ENCODE data around the gene CHD9. TPM values are rescaled to one million over a fixed set of nuclear protein-coding genes. Genes with fewer than 3 reads are reported as not detected.
A peak's percentile ranks its signal among the peaks of the same experiment; 100 is the strongest.

Gene CHD9
- total and polyA plus RNA-seq, 9 of the 15 experiments (the other 6 are each of a cell fraction or from before 2014, with no cell fraction given), result 29.0 to 69.3 (median 40.6) TPM

GRCh38 chr16:53099318-53100130, 44.7 kb downstream of the CHD9 start (continued):
- TF ChIP-seq JUND (IDR thresholded peaks at IDR 0.05; ENCODE audit: borderline replicate concordance, low read depth, low read length), result peak; percentile 83
- peak; percentile 85; the same call in 2 of the 3 replicates for TF ChIP-seq JUND (tag; IDR thresholded peaks at IDR 0.05; ENCODE audit: borderline replicate concordance, low read depth, low read length)
- TF ChIP-seq HCFC1 (IDR thresholded peaks at IDR 0.05; ENCODE audit: low read depth, low read length), result no peak
- TF ChIP-seq PHB2 (IDR thresholded peaks at IDR 0.05; ENCODE audit: low read depth), result 0 out of 2 replicates have a peak, but pooled peaks have one; percentile 6
- no peak for TF ChIP-seq ZNF24 (IDR thresholded peaks at IDR 0.05)
- peak; percentile 90 for TF ChIP-seq DACH1 (IDR thresholded peaks at IDR 0.05; ENCODE audit: partially characterized antibody)
- peak; percentile 88 for TF ChIP-seq NCOR1 (IDR thresholded peaks at IDR 0.05)
- TF ChIP-seq TEAD1 (CRISPR knock-in tag; IDR thresholded peaks at IDR 0.05), result 0 out of 4 replicates have a peak, but pooled peaks of 1 of the 2 experiments have one; percentile 27

GRCh38 chr16:53100131-53100748, 45.4 kb downstream of the CHD9 start:
- BruUV-seq (replicated peaks), result TSS peak; percentile 18
- Histone ChIP-seq H3K4me1 (replicated peaks in 1 of 2; ENCODE audit: control insufficient read depth in 2 of 2, insufficient read depth in 2 of 2, low read length in 2 of 2) (peaks cover 16 to 26% of the 10 kb centered on the region in 2 experiments), H3K36me3 (ENCODE audit: control insufficient read depth, insufficient read depth, low read length) (peaks cover 10% of the 10 kb centered on the region), H3K27ac (ENCODE audit: extremely low read depth, low read depth, low read length) (peak overlapping the region; percentile 82), H3K27me3 (ENCODE audit: control insufficient read depth in 2 of 2, insufficient read depth in 2 of 2, low read length in 2 of 2) (no peaks in the 10 kb centered on the region), H3K4me3 (peak overlapping the region; percentile 47; the same call in 1 of the 2 replicates), H3K9me3 (replicated peaks; ENCODE audit: control insufficient read depth, insufficient read depth, low read depth, low read length) (no peaks in the 10 kb centered on the region), H3K79me2 (ENCODE audit: control insufficient read depth, insufficient read depth, low read length) (peaks cover 75% of the 10 kb centered on the region), H2AFZ (ENCODE audit: low read depth, low read length) (peak overlapping the region; percentile 70; the same call in 1 of the 2 replicates), H4K20me1 (replicated peaks; ENCODE audit: control insufficient read depth, insufficient read depth, low read length) (no peaks in the 10 kb centered on the region; the same call in 1 of the 2 replicates), H3K9ac (ENCODE audit: insufficient read depth in 1 of 2, low read depth in 2 of 2, low read length in 2 of 2) (peak overlapping the region; percentile 70 to 84), H3K9me1 (ENCODE audit: control insufficient read depth, insufficient read depth, low read length) (no peaks in the 10 kb centered on the region), H3K4me2 (ENCODE audit: insufficient read depth, low read length) (peak overlapping the region; percentile 79)
- WGBS (ENCODE audit: insufficient coverage, low coverage, missing lambda C conversion rate), result 69% methylated on average over 8 of the region's 9 CpGs
- in situ Hi-C loops (cut with MboI) (no loop called here), intact Hi-C loops (cut with micrococcal nuclease) (no loop called here)
- no peak for ATAC-seq
- ChIA-PET CTCF (ENCODE audit: low intra/inter-chr PET ratio) (no interaction called here), POLR2A (interaction anchor here (0.6 to 3.0 kb wide), 7 partner anchors 12 to 1855 kb away, joined by 3 to 12 read pairs (median 4); no protein-coding TSS in a partner anchor)
- DNase-seq (ENCODE audit: extremely low read depth in 1 of 4, low spot score in 3 of 4), result no peak
- FAIRE-seq, result no peak
- TF ChIP-seq USF2 (CRISPR knock-in tag; IDR thresholded peaks at IDR 0.05), result no peak
- TF ChIP-seq PYGO2 (tag; IDR thresholded peaks at IDR 0.05), result no peak
- no peak for TF ChIP-seq NEUROD1 (IDR thresholded peaks at IDR 0.05; ENCODE audit: borderline replicate concordance, low read depth, low read length, partially characterized antibody)
- TF ChIP-seq SMARCA5 (IDR thresholded peaks at IDR 0.05), result no peak
- no peak for TF ChIP-seq DIDO1 (tag; IDR thresholded peaks at IDR 0.05; ENCODE audit: low read depth)
- 0 out of 2 replicates have a peak, but pooled peaks have one; percentile 4 for TF ChIP-seq FOXJ2 (tag; IDR thresholded peaks at IDR 0.05)
- peak; percentile 81 for TF ChIP-seq ZNF121 (CRISPR knock-in tag; conservative IDR thresholded peaks at IDR 0.05)
- no peak for TF ChIP-seq POLR2B (IDR thresholded peaks at IDR 0.05; ENCODE audit: low read depth, partially characterized antibody)
- TF ChIP-seq MNT (conservative IDR thresholded peaks at IDR 0.05), result 0 out of 4 replicates have a peak, but pooled peaks of 1 of the 2 experiments have one; percentile 35
